Stimulated activated naive B cell treated with anti-CD40 and anti-IgM and Interleukin-4, amounts not matched to agents 10 μg/mL and 1 μg/mL and 100 μg/mL, for 72 hours (primary cell): ENCODE data around the gene ZNF516.

Source experiments
- ATAC-seq, 2 donors: fragments of 150-1000 bp; cut with Tn5 transposase; replicated peaks; 2 replicates each; pipeline ENCODE4 v1.10.0; 2021; ENCODE audit warnings: moderate library complexity in 1 of 2
- DNase-seq: peaks from one replicate; pipeline ENCODE4 v3.0.0; 2021
- H3K27ac Mint-ChIP-seq: one replicate; pipeline ENCODE4 v1.8.0; 2022; ENCODE audit warnings: mild to moderate bottlenecking, mixed read lengths
- H3K27me3 Mint-ChIP-seq, 2 donors: one replicate each; pipeline ENCODE4 v1.8.0; 2022; ENCODE audit warnings: mixed read lengths in 2 of 2
- H3K36me3 Mint-ChIP-seq, 2 donors: one replicate each; pipeline ENCODE4 v1.8.0; 2022; ENCODE audit warnings: mixed read lengths in 2 of 2, mild to moderate bottlenecking in 1 of 2
- H3K4me1 Mint-ChIP-seq, 2 donors: one replicate each; pipeline ENCODE4 v1.8.0; 2022; ENCODE audit warnings: mixed read lengths in 2 of 2, mild to moderate bottlenecking in 1 of 2
- H3K4me3 Mint-ChIP-seq, 2 donors: one replicate each; pipeline ENCODE4 v1.8.0; 2022; ENCODE audit warnings: mild to moderate bottlenecking in 2 of 2, mixed read lengths in 2 of 2, moderate library complexity in 1 of 2
- H3K9me3 Mint-ChIP-seq, 2 donors: one replicate each; pipeline ENCODE4 v1.8.0; 2022; ENCODE audit warnings: mixed read lengths in 2 of 2, mild to moderate bottlenecking in 1 of 2

ZNF516 gene

DNA sequence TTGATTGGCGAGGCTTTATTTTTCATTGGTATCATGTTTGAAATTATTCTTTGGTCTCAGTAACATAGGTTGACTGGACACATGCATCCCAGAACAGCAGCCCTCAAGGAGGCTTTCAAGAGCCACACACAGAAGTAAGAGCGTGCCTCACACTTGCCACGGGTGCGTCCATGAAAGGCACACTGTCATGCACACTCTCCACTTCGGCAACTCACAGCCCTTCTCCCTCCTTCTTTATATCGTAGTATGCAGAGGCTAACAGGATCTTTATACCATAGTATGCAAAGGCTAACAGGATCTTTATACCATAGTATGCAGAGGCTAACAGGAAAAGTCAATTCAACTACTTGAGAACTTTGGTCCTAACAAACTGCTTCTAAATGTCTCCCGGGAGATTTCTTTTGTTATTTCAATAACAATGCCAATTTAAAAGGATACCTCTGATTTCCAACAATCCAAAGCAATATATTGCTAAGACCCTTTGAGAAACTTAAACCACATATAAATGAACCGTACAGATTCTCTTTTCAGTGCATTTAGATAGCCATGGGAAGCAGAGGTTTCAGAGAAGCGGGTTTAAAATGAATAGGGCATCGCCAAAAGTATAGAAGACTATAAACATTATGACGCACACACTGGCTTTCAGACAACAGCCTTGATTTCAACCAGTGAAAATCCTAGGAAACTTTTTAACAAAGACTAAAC lies 26.5 kb upstream of the ZNF516 start:
- H3K9me3 Mint-ChIP-seq = no peaks in the 10 kb centered on the region
- no peak overlapping the region for H3K27ac Mint-ChIP-seq
- no peak for DNase-seq
- H3K4me3 Mint-ChIP-seq = no peak overlapping the region
- peaks cover 6 to 25% of the 10 kb centered on the region in 2 donors for H3K27me3 Mint-ChIP-seq
- peaks cover 14 to 25% of the 10 kb centered on the region in 2 donors for H3K4me1 Mint-ChIP-seq
- H3K36me3 Mint-ChIP-seq = no peaks in the 10 kb centered on the region
- no peak for ATAC-seq

DNA sequence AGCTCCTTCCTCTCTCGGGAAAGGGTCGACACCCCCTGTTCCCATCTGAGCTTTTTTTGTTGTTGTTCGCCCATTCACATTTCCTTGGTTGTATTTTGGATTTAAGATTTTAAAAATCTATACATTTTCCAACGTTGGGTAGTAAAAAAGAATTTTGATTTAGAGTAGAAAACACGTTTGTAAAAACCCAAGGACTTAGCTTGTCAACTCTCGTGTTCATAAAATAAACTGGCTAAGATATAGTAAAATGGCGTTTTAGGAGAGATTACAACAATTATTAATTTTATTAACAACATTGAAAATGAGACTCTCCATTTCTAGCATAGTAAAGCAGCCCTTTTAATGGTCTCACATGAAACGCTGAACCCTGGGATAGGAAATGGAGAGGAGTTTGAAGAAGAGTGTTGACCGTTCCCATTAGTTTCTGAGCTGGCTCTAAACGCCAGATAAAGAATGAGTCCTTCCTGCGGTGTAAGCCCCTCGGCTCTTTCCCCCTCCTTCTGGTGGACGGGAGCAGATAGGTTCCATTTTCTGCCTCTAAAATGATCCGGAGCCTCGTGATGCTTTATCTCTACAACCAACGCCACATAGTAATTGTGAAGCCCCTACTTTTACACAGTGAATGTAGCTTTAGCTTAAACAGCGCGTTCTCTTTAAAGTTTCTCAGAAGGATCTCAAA lies 24.0 kb upstream of the ZNF516 start:
- Mint-ChIP-seq H3K9me3 (no peaks in the 10 kb centered on the region), H3K27ac (peak overlapping the region; percentile 47), H3K4me3 (peak overlapping the region; percentile 80 to 85), H3K36me3 (no peaks in the 10 kb centered on the region), H3K4me1 (peaks cover 11 to 18% of the 10 kb centered on the region in 2 donors), H3K27me3 (peaks cover 10 to 24% of the 10 kb centered on the region in 2 donors)
- DNase-seq = no peak
- ATAC-seq = no peak

DNA sequence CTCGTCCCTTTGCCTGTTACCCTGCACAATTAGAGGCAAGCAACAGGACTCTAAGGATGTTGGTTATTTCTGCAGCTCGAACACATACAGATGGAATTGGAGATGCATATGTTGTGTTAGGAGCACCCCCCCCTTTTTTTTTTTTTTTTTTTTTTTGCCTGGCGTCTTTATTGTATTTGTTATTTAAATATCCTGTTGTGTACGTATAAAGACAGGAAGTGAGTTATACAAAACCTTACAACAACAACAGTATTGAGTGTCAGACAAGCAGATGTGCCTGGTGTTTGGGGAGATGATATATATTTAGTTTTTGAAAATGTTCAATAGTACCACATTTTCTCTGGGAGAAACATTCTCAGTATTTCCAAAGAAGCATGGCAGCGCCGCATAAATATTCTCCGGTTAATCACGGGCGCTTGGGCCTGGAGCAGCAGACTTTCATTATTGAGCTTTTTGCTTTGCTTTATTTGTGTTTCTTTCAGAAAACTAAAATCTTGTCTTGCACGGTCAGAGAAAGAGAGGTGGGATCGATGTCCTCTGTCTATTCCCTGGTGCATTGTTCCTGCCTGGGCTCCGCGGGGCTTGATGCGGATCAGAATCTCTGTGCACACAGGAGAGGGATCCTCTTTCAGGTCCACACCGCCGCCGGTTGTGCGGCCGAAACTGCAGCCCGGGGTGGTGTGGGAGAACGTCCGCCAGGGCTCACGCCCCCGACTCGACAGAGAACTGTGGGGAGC lies 23.2 kb upstream of the ZNF516 start:
- Mint-ChIP-seq H3K36me3 (no peaks in the 10 kb centered on the region), H3K27me3 (peaks cover 10 to 24% of the 10 kb centered on the region in 2 donors), H3K4me1 (peaks cover 11 to 18% of the 10 kb centered on the region in 2 donors), H3K27ac (peak overlapping the region; percentile 47), H3K9me3 (no peaks in the 10 kb centered on the region), H3K4me3 (peak overlapping the region; percentile 80 to 85)
- DNase-seq (no peak), ATAC-seq (peak; percentile 64 to 75)

DNA sequence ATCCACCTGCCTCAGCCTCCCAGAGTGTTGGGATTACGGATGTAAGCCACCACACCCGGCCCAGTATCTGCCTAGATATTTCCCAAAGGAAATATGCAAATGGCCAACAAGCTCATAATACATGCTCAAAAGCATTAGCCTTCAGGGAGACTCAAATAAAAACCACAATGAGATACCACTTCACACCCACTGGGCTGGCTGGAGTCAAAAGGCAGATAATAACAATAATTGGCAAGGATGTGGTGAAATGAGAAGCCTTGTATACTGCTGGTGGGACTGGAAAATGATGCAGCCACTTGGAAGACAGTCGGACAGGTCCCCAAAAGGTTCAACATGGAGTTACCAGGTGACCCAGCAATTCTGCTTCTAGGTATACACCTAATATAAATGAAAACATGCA lies 20.5 kb upstream of the ZNF516 start:
- Mint-ChIP-seq H3K4me1 (peaks cover 11 to 18% of the 10 kb centered on the region in 2 donors), H3K36me3 (no peaks in the 10 kb centered on the region), H3K27ac (no peak overlapping the region), H3K27me3 (peaks cover 10 to 24% of the 10 kb centered on the region in 2 donors), H3K9me3 (no peaks in the 10 kb centered on the region), H3K4me3 (no peak overlapping the region)
- DNase-seq (no peak), ATAC-seq (no peak)

DNA sequence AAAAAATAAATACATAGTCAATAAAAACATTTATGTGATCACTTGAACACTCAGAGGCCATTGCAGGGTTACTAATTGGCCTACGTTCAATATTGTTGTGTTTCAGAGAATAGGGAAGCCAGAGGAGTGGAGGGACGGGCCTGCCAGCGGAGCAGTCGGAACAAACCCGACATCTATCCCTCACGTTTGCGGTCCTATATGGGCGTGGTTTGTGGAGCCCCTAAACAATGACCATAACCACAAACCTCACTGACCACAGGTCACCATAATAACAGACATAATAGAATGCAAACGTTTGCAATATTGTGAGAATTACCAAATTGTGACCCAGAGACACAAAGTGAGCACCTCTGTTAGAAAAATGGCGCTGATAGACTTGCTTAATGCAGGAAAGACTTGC lies 19.5 kb upstream of the ZNF516 start:
- no peak for ATAC-seq
- no peak for DNase-seq
- Mint-ChIP-seq H3K4me3 (no peak overlapping the region), H3K27me3 (peaks cover 10 to 20% of the 10 kb centered on the region in 2 donors), H3K4me1 (peaks cover 11 to 18% of the 10 kb centered on the region in 2 donors), H3K36me3 (no peaks in the 10 kb centered on the region), H3K9me3 (no peaks in the 10 kb centered on the region), H3K27ac (no peak overlapping the region)

DNA sequence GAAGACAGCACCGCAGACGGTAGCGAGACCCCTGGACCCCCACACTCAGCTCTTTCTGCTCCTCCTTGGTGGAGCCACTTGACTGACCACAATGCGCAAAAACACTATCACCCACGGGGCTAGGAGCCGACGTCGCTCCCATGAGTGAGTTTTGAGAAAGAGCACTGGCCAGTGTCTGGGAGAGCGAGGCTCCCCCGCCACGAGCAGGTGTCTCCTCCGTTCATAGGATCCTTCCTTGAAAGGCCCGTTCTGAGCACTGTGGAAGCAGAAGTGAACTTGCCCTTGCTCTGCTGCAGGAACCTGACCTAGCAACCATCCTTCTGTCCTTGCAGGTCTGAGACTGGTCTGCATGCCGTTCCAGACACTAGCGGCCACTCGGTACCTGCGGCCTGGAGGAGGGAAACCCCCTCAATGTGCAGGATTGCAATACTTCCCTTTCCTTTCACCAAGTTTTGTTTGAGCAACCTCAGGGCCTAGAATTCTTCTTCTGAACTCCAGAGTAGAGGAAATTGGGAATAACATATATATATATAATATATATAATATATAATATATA lies 12.9 kb upstream of the ZNF516 start:
- Mint-ChIP-seq H3K4me3 (no peak overlapping the region), H3K36me3 (no peaks in the 10 kb centered on the region), H3K9me3 (no peaks in the 10 kb centered on the region), H3K27me3 (peaks cover 0 to 17% of the 10 kb centered on the region in 2 donors), H3K27ac (no peak overlapping the region), H3K4me1 (no peaks in the 10 kb centered on the region)
- ATAC-seq = peak in 1 of 2 donors; percentile 34
- DNase-seq = no peak

DNA sequence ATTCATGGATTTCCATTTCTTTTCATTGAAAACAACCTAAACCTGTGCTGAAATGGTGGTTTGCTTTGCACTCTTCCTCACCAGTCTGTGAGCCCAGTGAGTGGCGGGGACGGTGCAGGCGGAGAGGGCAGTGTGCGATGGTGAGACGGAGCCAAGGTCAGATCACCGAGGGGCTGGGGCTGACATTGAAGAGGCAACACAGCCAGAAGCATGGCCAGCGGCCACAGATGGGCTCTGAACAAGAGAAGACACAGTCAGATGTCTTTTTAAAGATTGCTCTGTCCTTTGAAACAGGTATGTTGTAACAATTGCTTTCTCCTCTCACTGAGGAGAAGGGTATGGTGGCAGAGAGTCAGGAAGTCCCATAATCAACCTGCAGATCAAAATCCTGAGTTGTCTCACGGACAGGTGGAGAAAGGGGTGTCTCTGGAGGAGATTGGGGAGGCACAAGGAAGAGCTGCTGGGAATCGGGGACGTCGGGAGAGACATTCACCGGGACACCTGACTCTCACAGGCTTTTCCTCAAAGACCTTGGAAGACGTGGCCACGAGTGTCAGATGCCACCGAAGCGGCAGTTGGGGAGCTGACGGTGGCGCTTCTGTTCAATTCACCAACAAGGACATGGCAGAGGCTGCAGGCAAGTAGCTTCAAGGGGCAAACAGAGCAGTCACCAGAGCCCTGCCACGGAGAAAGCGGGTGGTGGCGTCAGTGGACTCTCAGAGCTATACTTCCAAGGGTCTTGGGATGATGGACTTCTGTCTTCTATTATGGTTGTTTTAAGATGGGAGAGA lies 12.1 kb upstream of the ZNF516 start:
- Mint-ChIP-seq H3K4me1 (no peaks in the 10 kb centered on the region), H3K9me3 (no peaks in the 10 kb centered on the region), H3K4me3 (no peak overlapping the region), H3K27me3 (peaks cover 0 to 17% of the 10 kb centered on the region in 2 donors), H3K36me3 (no peaks in the 10 kb centered on the region), H3K27ac (no peak overlapping the region)
- ATAC-seq (no peak), DNase-seq (no peak)

DNA sequence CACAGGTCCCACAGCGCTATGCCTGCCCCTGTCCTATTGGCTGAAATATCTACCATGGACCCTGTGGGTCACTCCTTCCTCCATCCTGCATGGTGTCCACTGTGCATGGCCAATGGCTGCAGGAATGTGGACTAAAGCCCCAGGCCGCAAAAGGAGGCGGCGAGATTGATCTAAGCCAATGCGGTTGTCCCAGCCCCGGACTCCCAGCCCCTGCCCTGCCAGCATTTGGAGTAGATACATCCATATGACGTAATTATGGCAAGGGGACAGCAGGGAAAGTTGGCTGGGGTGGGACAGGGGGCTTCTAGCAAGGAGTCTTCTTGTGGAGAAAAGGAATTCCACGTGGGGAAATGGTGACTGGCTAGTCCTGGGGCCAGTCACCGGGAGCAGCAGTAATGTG lies 11.4 kb upstream of the ZNF516 start:
- Mint-ChIP-seq H3K27ac (no peak overlapping the region), H3K27me3 (peaks cover 0 to 17% of the 10 kb centered on the region in 2 donors), H3K4me1 (peaks cover 0 to 3% of the 10 kb centered on the region in 2 donors), H3K9me3 (no peaks in the 10 kb centered on the region), H3K36me3 (no peaks in the 10 kb centered on the region), H3K4me3 (no peak overlapping the region)
- no peak for DNase-seq
- ATAC-seq = no peak

DNA sequence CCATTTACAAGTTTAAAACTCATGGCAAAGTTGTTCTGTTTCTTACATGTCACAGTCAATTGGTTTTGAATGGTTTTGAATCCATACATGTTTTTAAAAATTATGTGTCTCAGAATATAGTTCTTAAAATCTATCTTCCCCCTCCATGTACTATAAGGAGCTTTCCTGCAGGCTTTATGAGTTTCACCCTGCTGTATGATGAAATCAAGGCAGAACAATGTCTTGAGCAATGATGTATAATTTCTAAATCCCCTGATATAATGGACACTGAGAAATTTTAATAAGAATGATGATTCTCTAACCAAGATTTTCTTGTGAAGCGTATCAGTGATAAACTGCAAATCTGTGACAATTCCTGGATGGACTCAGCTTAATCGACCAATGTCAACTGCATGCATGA lies 10.6 kb upstream of the ZNF516 start:
- no peaks in the 10 kb centered on the region for H3K9me3 Mint-ChIP-seq
- ATAC-seq = no peak
- no peak for DNase-seq
- H3K4me1 Mint-ChIP-seq = peaks cover under 1 to 3% of the 10 kb centered on the region in 2 donors
- no peak overlapping the region for H3K4me3 Mint-ChIP-seq
- H3K36me3 Mint-ChIP-seq = no peaks in the 10 kb centered on the region
- H3K27me3 Mint-ChIP-seq = peaks cover 0 to 17% of the 10 kb centered on the region in 2 donors
- no peak overlapping the region for H3K27ac Mint-ChIP-seq

DNA sequence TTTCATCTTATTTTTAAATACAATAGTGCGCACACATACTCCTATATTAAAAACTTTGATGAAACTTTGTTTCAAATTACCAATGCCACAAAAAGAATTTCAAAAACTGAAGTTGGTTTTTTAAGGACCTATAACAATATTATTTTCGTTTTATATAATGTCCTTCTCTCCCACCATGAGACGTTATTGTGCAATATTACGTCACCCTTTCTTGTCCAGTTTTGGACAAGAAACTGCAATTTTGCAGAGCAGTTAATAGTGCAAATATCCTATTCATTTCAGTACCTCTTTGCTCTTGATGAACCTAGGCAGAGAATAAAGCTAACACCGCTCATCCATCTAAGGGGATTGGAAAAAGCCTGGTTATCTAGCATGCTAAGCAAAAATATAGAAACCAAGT lies 9.7 kb upstream of the ZNF516 start:
- Mint-ChIP-seq H3K4me3 (no peak overlapping the region), H3K27me3 (peaks cover 0 to 17% of the 10 kb centered on the region in 2 donors), H3K4me1 (peaks cover 6 to 10% of the 10 kb centered on the region in 2 donors), H3K9me3 (no peaks in the 10 kb centered on the region), H3K36me3 (peaks cover 0 to 2% of the 10 kb centered on the region in 2 donors), H3K27ac (no peak overlapping the region)
- ATAC-seq = no peak
- no peak for DNase-seq

DNA sequence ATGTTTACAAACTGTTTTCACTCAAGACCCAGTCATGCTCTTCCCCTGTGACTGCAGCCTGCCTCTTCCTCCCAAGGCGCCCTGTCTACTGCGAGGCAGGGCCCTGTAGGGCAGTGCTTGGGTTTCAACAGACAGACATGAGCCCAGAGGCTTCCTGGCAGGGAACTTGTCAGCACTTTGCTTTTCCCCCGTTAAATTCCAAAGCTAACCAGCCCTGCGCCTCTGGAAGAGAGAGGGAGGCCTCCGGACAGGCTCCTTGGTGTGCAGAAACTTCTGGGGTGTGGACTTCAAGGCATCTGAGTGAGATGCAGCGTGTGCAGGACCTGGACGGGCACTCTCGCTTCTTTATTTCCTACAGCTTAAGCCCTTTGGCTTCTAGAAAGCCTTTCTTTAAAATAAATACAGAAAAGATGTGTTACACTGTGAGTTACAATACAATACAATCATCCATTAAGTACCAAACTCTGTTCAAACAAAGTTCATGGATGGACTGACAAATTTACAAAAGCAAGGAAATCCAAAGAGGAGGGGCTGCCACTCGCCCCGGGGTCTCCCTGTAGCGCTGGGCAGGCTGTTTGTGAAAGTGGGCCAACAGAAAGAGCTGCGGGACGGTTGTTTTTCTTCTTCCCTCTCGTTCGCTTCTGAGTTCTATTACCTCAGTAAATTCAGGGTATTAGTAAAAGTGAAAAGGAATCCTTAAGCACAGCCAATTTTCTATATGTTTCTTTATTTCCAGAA lies 8.8 kb upstream of the ZNF516 start:
- H3K27me3 Mint-ChIP-seq = peaks cover 0 to 12% of the 10 kb centered on the region in 2 donors
- H3K36me3 Mint-ChIP-seq = peaks cover 0 to 2% of the 10 kb centered on the region in 2 donors
- no peak overlapping the region for H3K4me3 Mint-ChIP-seq
- no peaks in the 10 kb centered on the region for H3K9me3 Mint-ChIP-seq
- DNase-seq (no peak), ATAC-seq (no peak)
- peak overlapping the region; percentile 33 for H3K27ac Mint-ChIP-seq
- peaks cover 13 to 19% of the 10 kb centered on the region in 2 donors for H3K4me1 Mint-ChIP-seq

DNA sequence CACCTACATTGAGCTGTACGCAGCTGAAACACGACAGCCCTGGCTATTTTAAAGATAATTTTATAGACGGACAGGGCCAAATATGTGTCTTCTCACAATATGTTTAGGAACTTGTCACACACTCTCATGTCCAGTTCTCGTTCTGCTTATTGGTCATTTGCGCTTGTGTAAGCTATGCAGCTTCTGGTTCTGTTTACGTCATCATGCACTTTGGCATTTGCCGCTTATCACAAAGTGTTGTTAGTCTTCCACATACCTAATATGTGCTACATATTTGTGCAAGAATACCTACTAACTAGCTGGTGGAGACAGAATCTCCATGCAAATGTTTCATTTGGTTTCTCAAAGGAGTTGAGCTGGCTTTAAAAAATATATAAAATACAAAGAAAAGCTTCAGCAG lies 7.5 kb upstream of the ZNF516 start:
- Mint-ChIP-seq H3K27me3 (peaks cover 0 to 12% of the 10 kb centered on the region in 2 donors), H3K36me3 (peaks cover 0 to 2% of the 10 kb centered on the region in 2 donors), H3K27ac (no peak overlapping the region), H3K4me3 (no peak overlapping the region), H3K9me3 (no peaks in the 10 kb centered on the region), H3K4me1 (peaks cover 15 to 27% of the 10 kb centered on the region in 2 donors)
- ATAC-seq (no peak), DNase-seq (no peak)

DNA sequence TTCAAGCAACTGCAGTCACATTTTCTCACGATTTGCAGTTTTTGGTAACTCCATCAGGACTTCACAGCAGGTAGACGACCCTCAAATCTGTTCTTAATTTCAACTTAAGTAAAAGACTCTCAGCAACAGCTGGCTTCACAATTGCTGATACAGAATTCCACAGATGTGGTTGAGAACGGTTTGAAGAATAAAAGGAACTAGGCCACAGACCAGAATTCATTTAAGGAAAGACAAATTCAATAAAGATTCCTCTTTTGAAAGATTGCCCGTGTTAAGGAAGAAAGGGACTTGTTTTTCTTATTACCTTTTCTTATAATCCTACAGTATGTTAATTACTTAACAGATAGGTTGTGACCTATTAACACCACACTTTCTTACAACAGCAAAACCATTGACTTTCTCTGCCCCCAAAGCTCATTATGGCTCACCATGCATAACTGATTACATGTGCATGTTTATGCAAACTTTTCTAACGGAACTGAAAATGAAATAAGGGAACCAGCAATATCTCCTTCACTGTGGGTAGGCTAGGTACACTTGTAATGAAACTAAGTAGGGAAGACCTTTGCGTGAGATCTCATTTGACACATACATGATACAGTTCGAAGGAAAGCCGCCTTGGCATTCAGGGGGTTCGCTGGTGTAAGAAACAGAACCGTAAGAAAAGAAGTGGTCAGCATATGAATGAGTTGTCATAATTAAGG lies 4.7 kb upstream of the ZNF516 start:
- Mint-ChIP-seq H3K4me1 (peaks cover 20 to 43% of the 10 kb centered on the region in 2 donors), H3K36me3 (peaks cover 3% of the 10 kb centered on the region in 2 donors), H3K27ac (peak overlapping the region; percentile 88), H3K27me3 (peaks cover 0 to 6% of the 10 kb centered on the region in 2 donors), H3K4me3 (peak overlapping the region; percentile 26 to 45), H3K9me3 (no peaks in the 10 kb centered on the region)
- peak; percentile 86 to 89 for ATAC-seq
- peak; percentile 74 for DNase-seq
